SK-N-SH (cell line): Measurements from ENCODE around the gene MYO19. TPM values are rescaled to one million over a fixed set of nuclear protein-coding genes. Genes with fewer than 3 reads are reported as not detected.

Experiments
- CTCF ChIA-PET: fragments of 300-600, 350-600 bp; formaldehyde crosslinking; extraction: SDS; loops from one replicate; lab custom pipeline; 2021; lab: Yijun Ruan, JAX
- POLR2A ChIA-PET: fragments of 350-600 bp; sonication (Branson Sonifier 250); formaldehyde crosslinking; extraction: SDS; loops from one replicate; lab custom pipeline; 2020; ENCODE audit warnings: antibody characterized with exemption, inconsistent platforms; lab: Yijun Ruan, JAX
- DNase-seq: peaks from one replicate; pipeline ENCODE4 v3.0.0; 2012
- H2AFZ ChIP-seq: fragments of 200-600 bp; sonication (generic); 2 replicates; pipeline ENCODE4 v1.8.1; 2016; ENCODE audit warnings: antibody characterized with exemption, mild to moderate bottlenecking, low read depth
- H3F3A ChIP-seq: fragments of 200-600 bp; sonication (generic); replicated peaks from 2 replicates; pipeline ENCODE3; 2016; ENCODE audit warnings: antibody characterized with exemption, mild to moderate bottlenecking; ENCODE audit not compliant: insufficient read depth
- H3K27ac ChIP-seq, 2 experiments: fragments of 200-500 bp in 1 of 2; fragments of 200-600 bp in 1 of 2; sonication (Bioruptor generic) in 1 of 2; sonication (generic), shearing (Covaris generic) in 1 of 2; 2 replicates each; pipeline versions ENCODE4 v1.5.1 to v1.6.1; 2014 to 2016; ENCODE audit warnings: low read depth in 2 of 2, inconsistent platforms in 1 of 2, low read length in 1 of 2, mild to moderate bottlenecking in 1 of 2, mixed read lengths in 1 of 2
- H3K27me3 ChIP-seq: fragments of 200-600 bp; sonication (generic), shearing (Covaris generic); 2 replicates; pipeline ENCODE4 v1.6.1; 2016; ENCODE audit warnings: mixed run types; ENCODE audit not compliant: insufficient read depth
- H3K36me3 ChIP-seq, 2 experiments: fragments of 200-500 bp in 1 of 2; fragments of 200-600 bp in 1 of 2; sonication (Bioruptor generic) in 1 of 2; sonication (generic) in 1 of 2; replicated peaks in 1 of 2; 2 replicates each; pipeline versions ENCODE3 to v1.5.1; 2014 to 2016; ENCODE audit warnings: low read length in 1 of 2, mild to moderate bottlenecking in 1 of 2; ENCODE audit not compliant: insufficient read depth in 2 of 2, control insufficient read depth in 1 of 2
- H3K4me1 ChIP-seq, 2 experiments: fragments of 200-500 bp in 1 of 2; fragments of 200-600 bp in 1 of 2; sonication (Bioruptor generic) in 1 of 2; sonication (generic), shearing (Covaris generic) in 1 of 2; 2 replicates each; pipeline versions ENCODE4 v1.5.1 to v1.6.1; 2014 to 2016; ENCODE audit warnings: low read depth in 1 of 2, low read length in 1 of 2, mixed run types in 1 of 2; ENCODE audit not compliant: insufficient read depth in 2 of 2, control insufficient read depth in 1 of 2
- H3K4me2 ChIP-seq: fragments of 200-600 bp; sonication (generic), shearing (Covaris generic); 2 replicates; pipeline ENCODE4 v1.6.1; 2017; ENCODE audit warnings: mixed run types
- H3K4me3 ChIP-seq, 2 experiments: fragments of 200-500 bp in 1 of 2; fragments of 200-600 bp in 1 of 2; sonication (Bioruptor generic) in 1 of 2; sonication (generic), shearing (Covaris generic) in 1 of 2; 2 replicates each; pipeline versions ENCODE4 v1.5.1 to v1.8.1; 2014 to 2016; ENCODE audit warnings: low read depth in 2 of 2, inconsistent platforms in 1 of 2, low read length in 1 of 2, mild to moderate bottlenecking in 1 of 2, mixed read lengths in 1 of 2, moderate library complexity in 1 of 2
- H3K79me2 ChIP-seq: fragments of 200-600 bp; sonication (generic); 2 replicates; pipeline ENCODE4 v1.8.1; 2017; ENCODE audit warnings: mild to moderate bottlenecking; ENCODE audit not compliant: insufficient read depth
- H3K9ac ChIP-seq: fragments of 200-600 bp; sonication (generic); 2 replicates; pipeline ENCODE4 v1.6.1; 2017; ENCODE audit warnings: mixed run types
- H3K9me2 ChIP-seq: fragments of 200-600 bp; sonication (generic); 2 replicates; pipeline ENCODE4 v1.6.1; 2017; ENCODE audit warnings: mixed run types
- H3K9me3 ChIP-seq: fragments of 200-600 bp; sonication (generic); 2 replicates; pipeline ENCODE4 v1.6.1; 2017; ENCODE audit warnings: mixed run types, mild to moderate bottlenecking, moderate library complexity
- H4K20me1 ChIP-seq: fragments of 200-600 bp; sonication (generic); 2 replicates; pipeline ENCODE4 v1.6.1; 2017; ENCODE audit warnings: mild to moderate bottlenecking, mixed run types; ENCODE audit not compliant: insufficient read depth
- CHD2 ChIP-seq: fragments of 150-350 bp; IDR thresholded peaks from 2 replicates; pipeline ENCODE4 v1.6.1; 2018; ENCODE audit warnings: low read length; ENCODE audit not compliant: partially characterized antibody
- EZH2phosphoT487 ChIP-seq: fragments of 200-600 bp; sonication (generic); IDR thresholded peaks from 2 replicates; pipeline ENCODE4 v1.6.1; 2017; ENCODE audit warnings: low read depth, mixed run types, mild to moderate bottlenecking, antibody characterized with exemption, moderate library complexity, borderline replicate concordance
- FOSL2 ChIP-seq: IDR thresholded peaks from 2 replicates; pipeline ENCODE4 v1.4.0; 2012; ENCODE audit warnings: low read depth, mild to moderate bottlenecking, moderate library complexity, borderline replicate concordance
- FOXM1 ChIP-seq: IDR thresholded peaks from 2 replicates; pipeline ENCODE4 v1.4.0; 2012; ENCODE audit warnings: low read depth, mild to moderate bottlenecking
- GABPA ChIP-seq: IDR thresholded peaks from 2 replicates; pipeline ENCODE4 v1.4.0; 2012; ENCODE audit warnings: low read depth, mild to moderate bottlenecking
- GATA2 ChIP-seq: sonication (generic); formaldehyde crosslinking; IDR thresholded peaks from 2 replicates; pipeline ENCODE4 v1.5.0; 2020; ENCODE audit warnings: mild to moderate bottlenecking, missing genetic modification reagents
- JUND ChIP-seq: IDR thresholded peaks from 2 replicates; pipeline ENCODE4 v1.4.0; 2012
- MEF2A ChIP-seq: IDR thresholded peaks from 2 replicates; pipeline ENCODE4 v1.4.0; 2012; ENCODE audit warnings: low read depth, borderline replicate concordance
- MXI1 ChIP-seq: IDR thresholded peaks from 2 replicates; pipeline ENCODE4 v1.6.1; 2012; ENCODE audit warnings: mild to moderate bottlenecking, low read depth, low read length, improper control_type of control experiment
- RCOR1 ChIP-seq: fragments of 150-350 bp; IDR thresholded peaks from 2 replicates; pipeline ENCODE4 v1.6.1; 2017; ENCODE audit warnings: antibody characterized with exemption, low read length
- RXRA ChIP-seq: IDR thresholded peaks from 2 replicates; pipeline ENCODE4 v1.4.0; 2012; ENCODE audit warnings: low read depth, mild to moderate bottlenecking, borderline replicate concordance
- SIN3A ChIP-seq: IDR thresholded peaks from 2 replicates; pipeline ENCODE4 v1.6.1; 2012; ENCODE audit warnings: low read depth, mild to moderate bottlenecking, low read length, moderate library complexity, borderline replicate concordance
- SMC3 ChIP-seq: IDR thresholded peaks from 2 replicates; pipeline ENCODE4 v1.6.1; 2012; ENCODE audit warnings: low read depth, low read length, improper control_type of control experiment
- TAF1 ChIP-seq: IDR thresholded peaks from 2 replicates; pipeline ENCODE4 v1.6.1; 2012; ENCODE audit warnings: low read depth, mild to moderate bottlenecking, low read length, moderate library complexity, borderline replicate concordance
- TCF12 ChIP-seq: IDR thresholded peaks from 2 replicates; pipeline ENCODE4 v1.4.0; 2012
- YY1 ChIP-seq: IDR thresholded peaks from 2 replicates; pipeline ENCODE4 v1.4.0; 2012; ENCODE audit warnings: low read depth, mild to moderate bottlenecking
- WGBS: methylation state at CpG from one replicate; pipeline ENCODE4 v1.1.6; 2017; ENCODE audit warnings: low lambda C conversion rate; 5-methylcytosine and 5-hydroxymethylcytosine counted together
- polyA plus RNA-seq, 3 experiments: library from polyadenylated mRNA; depleted of rRNA; stranded (reverse); fragments of >200 nt; gene quantifications; 2 replicates each; pipeline ENCODE4 v1.2.3, GENCODE V29; 2012
- TF ChIP-seq, protein P1 (sequence below): IDR thresholded peaks from 2 replicates; pipeline ENCODE4 v1.4.0; 2012; ENCODE audit warnings: low read depth, borderline replicate concordance
- TF ChIP-seq, protein P2 (sequence below): IDR thresholded peaks from 2 replicates; pipeline ENCODE4 v1.4.0; 2012; ENCODE audit warnings: low read depth, borderline replicate concordance
- TF ChIP-seq, protein P3 (sequence below): IDR thresholded peaks from 2 replicates; pipeline ENCODE4 v1.4.0; 2012; ENCODE audit warnings: low read depth
- TF ChIP-seq, protein P4 (sequence below): IDR thresholded peaks from 2 replicates; pipeline ENCODE4; 2012

The MYO19 gene
- polyA plus RNA-seq, 1 of the 3 experiments (the other 2 are of a cell fraction): 61.6 TPM

DNA sequence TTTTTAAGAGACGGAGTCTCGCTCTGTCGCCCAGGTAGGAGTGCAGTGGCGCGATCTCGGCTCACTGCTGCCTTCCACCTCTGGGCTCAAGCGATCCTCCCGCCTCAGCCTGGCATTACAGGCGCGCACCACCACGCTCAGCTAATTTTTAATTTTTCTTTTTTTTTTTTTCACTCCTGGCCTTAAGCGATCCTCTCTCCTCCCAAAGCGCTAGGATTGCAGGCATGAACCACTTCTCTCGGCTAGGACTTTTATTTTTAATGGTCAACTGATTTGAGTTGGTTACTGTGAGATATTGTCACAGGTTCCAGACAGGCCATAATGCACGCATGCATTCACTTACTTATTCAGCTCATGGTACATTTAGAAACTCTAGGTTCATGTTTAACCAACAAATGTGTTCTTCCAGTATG is 1.0 kb upstream of the MYO19 start:
- CTCF ChIA-PET: interaction anchor here (0.7 to 2.8 kb wide), 7 partner anchors 7 to 512 kb away, joined by 3 to 16 read pairs (median 3); partner anchors contain the start of genes GGNBP2 and MRM1
- Histone ChIP-seq H3K4me2 (peak overlapping the region; percentile 100), H3K36me3 (peaks cover 40 to 41% of the 10 kb centered on the region in 2 experiments), H4K20me1 (no peaks in the 10 kb centered on the region), H3F3A (peaks cover 24% of the 10 kb centered on the region), H3K27me3 (no peaks in the 10 kb centered on the region), H3K27ac (peak overlapping the region; percentile 95 to 96), H3K9me2 (no peaks in the 10 kb centered on the region), H3K79me2 (peaks cover 37% of the 10 kb centered on the region), H2AFZ (peak overlapping the region; percentile 97; the same call in 1 of the 2 replicates), H3K9ac (peak overlapping the region; percentile 96; the same call in 1 of the 2 replicates), H3K4me3 (peak overlapping the region; percentile 87 to 88), H3K9me3 (no peaks in the 10 kb centered on the region)
- DNase-seq: no peak
- POLR2A ChIA-PET: interaction anchor here (0.6 to 3.2 kb wide), 5 partner anchors 9 to 184 kb away, joined by 3 to 37 read pairs (median 4); partner anchors contain the start of gene GGNBP2
- WGBS: 5% methylated on average over 15 of the region's 15 CpGs
- TF ChIP-seq CHD2 (no peak), RCOR1 (peak; percentile 13; the same call in 1 of the 2 replicates)
- TF ChIP-seq, all 33 proteins: peak for 1
- peaks cover 0 to 8% of the 10 kb centered on the region in 2 experiments; a peak in 2 of 4 replicates for H3K4me1 ChIP-seq

DNA sequence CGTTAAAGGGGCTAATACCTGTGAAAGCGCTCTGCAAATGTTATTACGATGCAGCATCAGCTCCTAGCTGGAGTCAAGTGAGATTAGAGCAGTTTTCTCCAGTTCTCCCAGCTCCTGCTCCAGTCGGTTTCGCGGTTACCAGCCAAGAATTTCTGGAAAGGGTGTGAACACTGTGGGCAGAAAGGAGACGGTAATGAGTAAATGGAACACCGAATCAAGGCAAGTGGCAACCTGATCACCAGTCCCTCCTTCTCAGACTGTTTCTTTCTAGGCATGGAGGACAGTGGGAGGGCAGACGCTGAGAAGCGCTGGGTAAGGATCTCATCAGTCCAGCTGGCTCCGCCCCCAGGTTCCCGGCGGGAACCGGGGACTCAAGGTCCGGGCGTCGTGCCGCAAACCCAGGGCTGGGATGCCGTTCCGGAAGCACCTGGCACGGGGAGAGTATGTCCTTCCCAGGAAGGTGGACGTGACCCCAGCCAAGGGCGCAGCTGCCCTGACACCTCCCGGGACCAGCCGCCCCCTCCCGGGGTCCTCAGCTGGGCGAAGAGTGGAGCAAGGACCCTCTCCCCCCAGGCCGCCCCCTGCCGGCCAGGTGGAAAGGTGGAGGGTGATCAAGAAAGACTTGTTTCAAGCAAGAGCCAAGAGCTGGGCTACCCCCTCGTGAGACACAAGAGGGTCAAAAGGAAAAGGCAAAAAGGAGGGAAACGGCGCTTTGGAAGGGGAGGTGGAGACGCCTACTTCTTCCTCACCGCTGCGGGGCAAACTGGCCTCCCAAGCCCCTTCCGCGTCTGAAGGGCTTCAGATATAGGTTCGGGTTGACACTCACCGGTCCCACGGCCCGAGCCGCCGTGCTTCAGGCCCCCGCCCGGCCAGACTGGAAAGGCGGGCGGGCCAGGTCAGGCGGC is 481 bp downstream of the MYO19 start:
- Histone ChIP-seq H3K9me3 (no peaks in the 10 kb centered on the region), H3K4me3 (peak overlapping the region; percentile 87 to 88), H3K9me2 (no peaks in the 10 kb centered on the region), H3K27ac (peak overlapping the region; percentile 95 to 96), H3K36me3 (peaks cover 40 to 45% of the 10 kb centered on the region in 2 experiments), H3K27me3 (no peaks in the 10 kb centered on the region), H3K4me2 (peak overlapping the region; percentile 100), H2AFZ (peak overlapping the region; percentile 97), H3K9ac (peak overlapping the region; percentile 96), H3F3A (peaks cover 31% of the 10 kb centered on the region), H3K79me2 (peaks cover 32% of the 10 kb centered on the region), H4K20me1 (no peaks in the 10 kb centered on the region), H3K4me1 (peaks cover 0 to 8% of the 10 kb centered on the region in 2 experiments; a peak in 2 of 4 replicates)
- ChIA-PET POLR2A (interaction anchor here (0.6 to 3.2 kb wide), 8 partner anchors 10 to 310 kb away, joined by 3 to 37 read pairs (median 4); partner anchors contain the start of gene GGNBP2), CTCF (interaction anchor here (0.6 to 2.8 kb wide), 18 partner anchors 8 to 69 kb away, joined by 3 to 16 read pairs (median 4); partner anchors contain the start of genes GGNBP2, MRM1 and ZNHIT3)
- WGBS: 15% methylated on average over 33 of the region's 48 CpGs
- DNase-seq: peak; percentile 81
- TF ChIP-seq TCF12 (no peak), SIN3A (peak; percentile 57; the same call in 1 of the 2 replicates), GATA2 (CRISPR knock-in tag) (no peak), GABPA (no peak; the same call in 1 of the 2 replicates), MXI1 (no peak; the same call in 1 of the 2 replicates), FOXM1 (0 out of 2 replicates have a peak, but pooled peaks have one; percentile 11), RXRA (peak; percentile 8; the same call in 1 of the 2 replicates), TAF1 (peak; percentile 27; the same call in 1 of the 2 replicates), MEF2A (no peak), YY1 (no peak), FOSL2 (no peak), SMC3 (no peak), EZH2phosphoT487 (no peak), JUND (no peak)
- TF ChIP-seq, protein P1, sequence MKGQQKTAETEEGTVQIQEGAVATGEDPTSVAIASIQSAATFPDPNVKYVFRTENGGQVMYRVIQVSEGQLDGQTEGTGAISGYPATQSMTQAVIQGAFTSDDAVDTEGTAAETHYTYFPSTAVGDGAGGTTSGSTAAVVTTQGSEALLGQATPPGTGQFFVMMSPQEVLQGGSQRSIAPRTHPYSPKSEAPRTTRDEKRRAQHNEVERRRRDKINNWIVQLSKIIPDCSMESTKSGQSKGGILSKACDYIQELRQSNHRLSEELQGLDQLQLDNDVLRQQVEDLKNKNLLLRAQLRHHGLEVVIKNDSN: no peak
- TF ChIP-seq, protein P2, sequence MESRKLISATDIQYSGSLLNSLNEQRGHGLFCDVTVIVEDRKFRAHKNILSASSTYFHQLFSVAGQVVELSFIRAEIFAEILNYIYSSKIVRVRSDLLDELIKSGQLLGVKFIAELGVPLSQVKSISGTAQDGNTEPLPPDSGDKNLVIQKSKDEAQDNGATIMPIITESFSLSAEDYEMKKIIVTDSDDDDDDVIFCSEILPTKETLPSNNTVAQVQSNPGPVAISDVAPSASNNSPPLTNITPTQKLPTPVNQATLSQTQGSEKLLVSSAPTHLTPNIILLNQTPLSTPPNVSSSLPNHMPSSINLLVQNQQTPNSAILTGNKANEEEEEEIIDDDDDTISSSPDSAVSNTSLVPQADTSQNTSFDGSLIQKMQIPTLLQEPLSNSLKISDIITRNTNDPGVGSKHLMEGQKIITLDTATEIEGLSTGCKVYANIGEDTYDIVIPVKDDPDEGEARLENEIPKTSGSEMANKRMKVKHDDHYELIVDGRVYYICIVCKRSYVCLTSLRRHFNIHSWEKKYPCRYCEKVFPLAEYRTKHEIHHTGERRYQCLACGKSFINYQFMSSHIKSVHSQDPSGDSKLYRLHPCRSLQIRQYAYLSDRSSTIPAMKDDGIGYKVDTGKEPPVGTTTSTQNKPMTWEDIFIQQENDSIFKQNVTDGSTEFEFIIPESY: no peak
- TF ChIP-seq, protein P3, sequence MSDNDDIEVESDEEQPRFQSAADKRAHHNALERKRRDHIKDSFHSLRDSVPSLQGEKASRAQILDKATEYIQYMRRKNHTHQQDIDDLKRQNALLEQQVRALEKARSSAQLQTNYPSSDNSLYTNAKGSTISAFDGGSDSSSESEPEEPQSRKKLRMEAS: peak; percentile 71
- TF ChIP-seq, protein P4, sequence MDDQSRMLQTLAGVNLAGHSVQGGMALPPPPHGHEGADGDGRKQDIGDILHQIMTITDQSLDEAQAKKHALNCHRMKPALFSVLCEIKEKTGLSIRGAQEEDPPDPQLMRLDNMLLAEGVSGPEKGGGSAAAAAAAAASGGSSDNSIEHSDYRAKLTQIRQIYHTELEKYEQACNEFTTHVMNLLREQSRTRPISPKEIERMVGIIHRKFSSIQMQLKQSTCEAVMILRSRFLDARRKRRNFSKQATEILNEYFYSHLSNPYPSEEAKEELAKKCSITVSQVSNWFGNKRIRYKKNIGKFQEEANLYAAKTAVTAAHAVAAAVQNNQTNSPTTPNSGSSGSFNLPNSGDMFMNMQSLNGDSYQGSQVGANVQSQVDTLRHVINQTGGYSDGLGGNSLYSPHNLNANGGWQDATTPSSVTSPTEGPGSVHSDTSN: no peak
